ENCODE measurements around the gene YY1.

The YY1 gene

DNA sequence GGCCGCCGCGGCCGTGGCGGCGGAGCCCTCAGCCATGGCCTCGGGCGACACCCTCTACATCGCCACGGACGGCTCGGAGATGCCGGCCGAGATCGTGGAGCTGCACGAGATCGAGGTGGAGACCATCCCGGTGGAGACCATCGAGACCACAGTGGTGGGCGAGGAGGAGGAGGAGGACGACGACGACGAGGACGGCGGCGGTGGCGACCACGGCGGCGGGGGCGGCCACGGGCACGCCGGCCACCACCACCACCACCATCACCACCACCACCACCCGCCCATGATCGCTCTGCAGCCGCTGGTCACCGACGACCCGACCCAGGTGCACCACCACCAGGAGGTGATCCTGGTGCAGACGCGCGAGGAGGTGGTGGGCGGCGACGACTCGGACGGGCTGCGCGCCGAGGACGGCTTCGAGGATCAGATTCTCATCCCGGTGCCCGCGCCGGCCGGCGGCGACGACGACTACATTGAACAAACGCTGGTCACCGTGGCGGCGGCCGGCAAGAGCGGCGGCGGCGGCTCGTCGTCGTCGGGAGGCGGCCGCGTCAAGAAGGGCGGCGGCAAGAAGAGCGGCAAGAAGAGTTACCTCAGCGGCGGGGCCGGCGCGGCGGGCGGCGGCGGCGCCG lies 381 bp downstream of the YY1 start (continued):
- no peak for TF ChIP-seq ZBTB10 (tag by site-specific recombination; IDR thresholded peaks at IDR 0.05)
- TF ChIP-seq PRDM1 (tag by site-specific recombination; IDR thresholded peaks at IDR 0.05), result no peak
- no peak for TF ChIP-seq ZNF707 (tag by site-specific recombination; IDR thresholded peaks at IDR 0.05)
- no peak for TF ChIP-seq ZNF626 (tag by site-specific recombination; IDR thresholded peaks at IDR 0.05)
- TF ChIP-seq ZEB2 (tag by site-specific recombination; IDR thresholded peaks at IDR 0.05), result peak; percentile 72; the same call in 1 of the 2 replicates
- TF ChIP-seq ZSCAN23 (tag by site-specific recombination; IDR thresholded peaks at IDR 0.05), result no peak
- no peak for TF ChIP-seq RBAK (tag by site-specific recombination; IDR thresholded peaks at IDR 0.05)
- TF ChIP-seq, protein P1, sequence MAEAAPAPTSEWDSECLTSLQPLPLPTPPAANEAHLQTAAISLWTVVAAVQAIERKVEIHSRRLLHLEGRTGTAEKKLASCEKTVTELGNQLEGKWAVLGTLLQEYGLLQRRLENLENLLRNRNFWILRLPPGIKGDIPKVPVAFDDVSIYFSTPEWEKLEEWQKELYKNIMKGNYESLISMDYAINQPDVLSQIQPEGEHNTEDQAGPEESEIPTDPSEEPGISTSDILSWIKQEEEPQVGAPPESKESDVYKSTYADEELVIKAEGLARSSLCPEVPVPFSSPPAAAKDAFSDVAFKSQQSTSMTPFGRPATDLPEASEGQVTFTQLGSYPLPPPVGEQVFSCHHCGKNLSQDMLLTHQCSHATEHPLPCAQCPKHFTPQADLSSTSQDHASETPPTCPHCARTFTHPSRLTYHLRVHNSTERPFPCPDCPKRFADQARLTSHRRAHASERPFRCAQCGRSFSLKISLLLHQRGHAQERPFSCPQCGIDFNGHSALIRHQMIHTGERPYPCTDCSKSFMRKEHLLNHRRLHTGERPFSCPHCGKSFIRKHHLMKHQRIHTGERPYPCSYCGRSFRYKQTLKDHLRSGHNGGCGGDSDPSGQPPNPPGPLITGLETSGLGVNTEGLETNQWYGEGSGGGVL (tag by site-specific recombination; IDR thresholded peaks at IDR 0.05), result peak; percentile 48
- 0 out of 2 replicates have a peak, but pooled peaks have one; percentile 26 for TF ChIP-seq ZNF2 (tag by site-specific recombination; IDR thresholded peaks at IDR 0.05)
- no peak for TF ChIP-seq ZNF596 (tag by site-specific recombination; IDR thresholded peaks at IDR 0.05)
- no peak for TF ChIP-seq ZSCAN4 (tag by site-specific recombination; IDR thresholded peaks at IDR 0.05)

DNA sequence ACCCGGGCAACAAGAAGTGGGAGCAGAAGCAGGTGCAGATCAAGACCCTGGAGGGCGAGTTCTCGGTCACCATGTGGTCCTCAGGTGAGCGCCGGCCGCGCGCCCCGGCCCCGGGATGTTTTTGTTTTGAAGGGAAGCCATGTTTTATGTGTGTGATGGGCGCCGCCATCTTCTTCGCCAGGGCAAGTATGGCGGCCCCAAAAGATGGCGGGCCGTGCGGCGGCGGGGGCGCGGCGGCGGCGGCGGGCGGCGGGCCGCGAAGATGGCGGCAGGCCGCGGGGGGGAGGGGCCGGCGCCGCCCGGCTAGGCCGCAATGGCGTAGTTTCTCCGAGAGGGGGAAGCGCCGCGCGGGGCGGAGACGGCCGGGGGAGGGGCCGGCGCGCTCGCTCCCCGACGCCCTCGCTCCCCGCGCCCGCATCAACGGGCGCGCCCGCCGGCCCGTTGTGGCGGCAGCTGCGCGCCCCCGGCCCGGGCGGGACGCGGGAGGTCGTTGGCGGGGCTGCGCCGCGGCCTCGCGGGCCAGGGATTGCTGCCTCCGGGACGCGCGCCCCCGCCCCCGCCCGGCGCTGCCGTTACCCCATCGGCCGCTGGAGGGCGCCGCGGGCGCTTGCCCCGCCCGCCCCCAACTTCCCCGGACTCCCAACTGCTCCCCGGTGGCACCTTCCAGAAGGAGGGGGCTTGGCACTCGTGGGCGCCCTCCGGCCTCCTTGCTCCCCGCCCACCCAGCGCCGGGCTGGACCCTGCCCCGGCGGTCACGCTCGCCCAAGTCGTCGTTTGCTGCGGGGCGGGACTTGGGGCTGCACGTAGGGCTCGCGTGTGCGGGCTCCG lies 1.1 kb downstream of the YY1 start:
- H3K36me3 ChIP-seq (ENCODE audit: control insufficient read depth in 2 of 2, insufficient read depth in 1 of 2, low read length in 2 of 2), result peaks cover 8 to 22% of the 10 kb centered on the region in 2 experiments; a peak in 2 of 3 replicates
- POLR2A ChIA-PET, result no interaction called here
- no peaks in the 10 kb centered on the region for H3K9me3 ChIP-seq (ENCODE audit: control insufficient read depth, insufficient read depth, low read depth, low read length)
- H3K4me3 ChIP-seq (ENCODE audit: low read depth, low read length), result peak overlapping the region; percentile 100
- CTCF ChIA-PET, result interaction anchor here (0.7 to 2.0 kb wide), 12 partner anchors 9 to 494 kb away, joined by 3 to 10 read pairs (median 4); no protein-coding TSS in a partner anchor
- peak overlapping the region; percentile 98 for H3K27ac ChIP-seq (ENCODE audit: extremely low read depth, low read depth, low read length)
- peaks cover 6% of the 10 kb centered on the region; the same call in 1 of the 2 replicates for H3K4me1 ChIP-seq (ENCODE audit: control insufficient read depth, insufficient read depth, low read length)
- TF ChIP-seq PRDM10 (tag by site-specific recombination; IDR thresholded peaks at IDR 0.05), result peak; percentile 89
- peak; percentile 95 for TF ChIP-seq SP2 (tag by site-specific recombination; IDR thresholded peaks at IDR 0.05)
- no peak for TF ChIP-seq OVOL3 (tag by site-specific recombination; IDR thresholded peaks at IDR 0.05)
- TF ChIP-seq ZNF654 (tag by site-specific recombination; IDR thresholded peaks at IDR 0.05; ENCODE audit: low read depth), result no peak
- peak; percentile 94 for TF ChIP-seq HIC1 (tag by site-specific recombination; IDR thresholded peaks at IDR 0.05)
- TF ChIP-seq KLF9 (tag by site-specific recombination; IDR thresholded peaks at IDR 0.05; ENCODE audit: low read depth), result peak; percentile 90
- TF ChIP-seq ZNF596 (tag by site-specific recombination; IDR thresholded peaks at IDR 0.05), result no peak
- no peak for TF ChIP-seq ZNF704 (tag by site-specific recombination; IDR thresholded peaks at IDR 0.05)
- no peak for TF ChIP-seq ZNF513 (tag by site-specific recombination; IDR thresholded peaks at IDR 0.05)

All from HEK293 (cell line).